Epithelial cell of proximal tubule (primary cell): Measurements from ENCODE around the gene PRMT5. TPM values are rescaled to one million over a fixed set of nuclear protein-coding genes. Genes with fewer than 3 reads are reported as not detected.
"Not testable (repeated sequence)": the region's sequence is repeated elsewhere in the genome, so short reads cannot be mapped to it uniquely, and the experiment has no call there.

Source experiments
- DNase-seq: peaks from one replicate; pipeline ENCODE4 v3.0.0-alpha.2; 2011; ENCODE audit warnings: low read depth
- H3K4me3 ChIP-seq: 2 replicates; pipeline ENCODE4 v1.5.1; 2011; ENCODE audit warnings: low read depth, mild to moderate bottlenecking, low read length
- CTCF ChIP-seq: conservative IDR thresholded peaks from 2 replicates; pipeline ENCODE4 v1.5.1; 2012; ENCODE audit warnings: low read depth, mild to moderate bottlenecking, low read length
- total RNA-seq: library from RNA; depleted of rRNA; stranded (reverse); fragments of >200 nt; gene quantifications from 2 replicates; pipeline ENCODE4 v1.2.3, GENCODE V29; 2015

The PRMT5 gene
- total RNA-seq, 1 donor from 2014 or later, result 70.5 TPM

DNA sequence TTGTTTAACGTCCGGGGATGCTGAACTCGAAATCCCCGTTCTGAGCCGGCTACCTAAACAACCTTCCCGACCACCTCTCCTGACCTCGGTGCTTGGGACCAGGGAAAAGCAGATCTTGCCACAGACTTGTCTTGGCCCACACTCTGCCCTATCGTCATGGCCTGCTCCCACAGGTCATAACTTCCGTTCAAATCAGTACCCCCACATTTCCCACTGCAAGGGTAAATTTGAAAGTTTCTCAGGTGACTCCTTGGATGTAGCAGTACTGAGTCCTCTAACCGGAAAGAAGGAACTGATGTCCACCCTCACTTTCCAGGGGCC is 9.6 kb downstream of the PRMT5 start:
- DNase-seq, result no peak
- TF ChIP-seq CTCF, result no peak
- peak overlapping the region; percentile 45 for H3K4me3 ChIP-seq

DNA sequence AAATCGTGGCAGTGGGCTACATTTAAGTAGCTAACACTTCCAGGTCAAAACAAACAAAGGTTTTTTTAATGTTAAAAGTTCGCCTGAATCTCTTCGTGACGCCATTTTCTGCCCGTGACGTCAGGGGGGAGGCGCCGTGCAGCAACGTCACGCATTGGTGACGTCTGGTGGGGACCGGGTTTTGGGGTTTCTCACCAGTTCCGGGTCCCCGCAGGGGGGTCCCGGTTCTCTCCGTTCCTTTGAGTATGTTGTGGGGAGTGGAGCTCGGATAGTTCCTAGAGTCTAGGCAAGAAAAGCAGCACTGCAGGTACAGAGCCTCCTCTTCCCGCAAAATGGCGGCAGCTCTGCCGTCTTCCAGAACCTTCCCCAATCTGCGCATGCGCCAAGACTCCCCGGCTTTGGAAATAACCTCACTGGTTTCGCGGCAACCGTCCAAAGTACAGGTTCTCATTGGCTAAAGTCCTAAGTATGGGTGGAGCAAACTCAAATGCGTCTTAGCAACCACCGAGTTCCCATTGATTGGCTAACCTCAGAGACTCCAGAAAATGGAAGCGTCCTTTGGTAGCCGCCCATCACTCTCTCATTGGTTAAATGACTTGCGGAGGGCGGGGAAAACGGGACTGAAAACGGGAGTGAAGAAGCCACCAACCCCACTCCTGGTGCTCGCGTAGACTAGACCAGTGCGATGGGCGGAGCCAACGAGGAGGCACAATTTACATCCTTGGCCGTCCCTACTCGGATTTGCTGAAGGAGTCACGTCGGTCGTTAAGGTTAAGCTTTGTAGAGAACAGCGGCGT is 10.2 kb downstream of the PRMT5 start, which contains the start of gene RBM23:
RBM23 (minus strand) TSS at position 346 of the 797 bp plus-strand sequence.
- H3K4me3 ChIP-seq, result peak within 1 kb of the TSS; percentile 88
- no peak for TF ChIP-seq CTCF
- DNase-seq, result peak; percentile 100

- no peak for DNase-seq
- no peak for TF ChIP-seq CTCF
- no peak overlapping the region for H3K4me3 ChIP-seq
These were observed 13.2 kb downstream of the PRMT5 start for GRCh38 chr14:22915886-22916521.

- H3K4me3 ChIP-seq, DNase-seq: not testable (repeated sequence)
These were observed 14.3 kb downstream of the PRMT5 start for GRCh38 chr14:22914836-22915235.

DNA sequence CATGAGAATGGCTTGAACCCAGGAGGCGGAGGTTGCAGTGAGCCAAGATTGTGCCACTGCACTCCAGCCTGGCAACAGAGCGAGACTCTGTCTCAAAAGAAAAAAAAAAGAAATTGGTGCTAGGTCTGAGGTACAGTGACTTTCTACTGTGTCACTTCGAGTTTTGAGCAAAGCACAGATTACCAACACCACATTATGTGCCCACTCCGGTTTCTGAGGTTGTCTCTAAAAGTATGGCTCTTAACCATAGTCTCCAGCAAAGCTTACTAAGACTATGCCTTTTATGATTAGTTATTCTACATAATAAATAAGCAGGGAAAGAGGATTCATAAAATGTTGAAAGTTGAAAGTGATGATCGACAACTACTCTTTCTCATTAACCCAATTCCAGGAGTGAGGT is 18.3 kb downstream of the PRMT5 start:
- TF ChIP-seq CTCF, result no peak
- no peak overlapping the region for H3K4me3 ChIP-seq
- no peak for DNase-seq

- no peak for DNase-seq
- no peak overlapping the region for H3K4me3 ChIP-seq
- TF ChIP-seq CTCF, result no peak
These were observed 20.6 kb downstream of the PRMT5 start for GRCh38 chr14:22908601-22909000.

GRCh38 chr14:22907429-22907828 is 21.7 kb downstream of the PRMT5 start:
- DNase-seq, result no peak
- no peak overlapping the region for H3K4me3 ChIP-seq
- TF ChIP-seq CTCF, result no peak
